B cell (primary cell): ENCODE measurements around the gene DTWD2. TPM values are rescaled to one million over a fixed set of nuclear protein-coding genes. Genes with fewer than 3 reads are reported as not detected.

ENCODE experiments used
- ATAC-seq: fragments of 200-7000 bp; cut with Tn5 transposase; one replicate; pipeline ENCODE4 v1.10.0; 2021; ENCODE audit warnings: low read depth, mild to moderate bottlenecking, moderate number of reproducible peaks, moderate library complexity
- CTCF ChIA-PET: fragments of 350-600 bp; sonication (Branson Sonifier 250); formaldehyde crosslinking; loops from one replicate; lab custom pipeline; 2021; ENCODE audit warnings: antibody characterized with exemption, inconsistent platforms; lab: Charles Lee
- POLR2A ChIA-PET: fragments of 350-600 bp; sonication (Branson Sonifier 250); formaldehyde crosslinking; loops from one replicate; lab custom pipeline; 2021; ENCODE audit warnings: antibody characterized with exemption; lab: Charles Lee
- DNase-seq: peaks from one replicate; pipeline ENCODE4 v3.0.0; 2013
- H2AFZ ChIP-seq: 2 replicates; pipeline ENCODE4 v1.6.1; 2012; ENCODE audit warnings: mild to moderate bottlenecking, low read depth, low read length; ENCODE audit not compliant: insufficient read depth, poor library complexity, severe bottlenecking
- H3K27ac ChIP-seq, 2 donors: 1 replicate in 1 of 2; 2 replicates in 1 of 2; pipeline ENCODE4 v1.5.1; 2012 to 2013; ENCODE audit warnings: low read length in 2 of 2, mild to moderate bottlenecking in 2 of 2, moderate library complexity in 1 of 2
- H3K27me3 ChIP-seq, 4 experiments: fragments of 200-600 bp in 1 of 4; sonication (generic) in 1 of 4; replicated peaks in 1 of 4; 1 replicate in 2 of 4; 2 replicates in 2 of 4; pipeline versions ENCODE4 v1.6.1 to v1.7.0; 2013 to 2016; ENCODE audit warnings: low read length in 3 of 4, mild to moderate bottlenecking in 2 of 4, mixed read lengths in 1 of 4, moderate library complexity in 1 of 4; ENCODE audit not compliant: insufficient read depth in 4 of 4, control insufficient read depth in 3 of 4; ENCODE audit errors: control extremely low read depth in 1 of 4
- H3K36me3 ChIP-seq, 2 experiments: replicated peaks in 1 of 2; 1 replicate in 1 of 2; 2 replicates in 1 of 2; pipeline versions ENCODE4 v1.6.1 to v1.7.1; 2013; ENCODE audit warnings: low read length in 1 of 2; ENCODE audit not compliant: insufficient read depth in 2 of 2, control insufficient read depth in 1 of 2; ENCODE audit errors: control extremely low read depth in 1 of 2, extremely low read depth in 1 of 2
- H3K4me1 ChIP-seq, 2 donors: fragments of 200-600 bp in 1 of 2; sonication (generic) in 1 of 2; 1 replicate in 1 of 2; 2 replicates in 1 of 2; pipeline versions ENCODE4 v1.5.1 to v1.6.1; 2013 to 2017; ENCODE audit warnings: low read length in 2 of 2; ENCODE audit not compliant: control insufficient read depth in 2 of 2, insufficient read depth in 2 of 2
- H3K4me2 ChIP-seq: replicated peaks from 2 replicates; pipeline ENCODE3; 2012; ENCODE audit warnings: mild to moderate bottlenecking, low read depth, low read length; ENCODE audit not compliant: poor library complexity, severe bottlenecking
- H3K4me3 ChIP-seq, 5 experiments: fragments of 200-600 bp in 1 of 5; sonication (generic) in 1 of 5; 1 replicate in 3 of 5; 2 replicates in 2 of 5; pipeline versions ENCODE4 v1.5.1 to v1.7.0; 2011 to 2016; ENCODE audit warnings: low read length in 4 of 5, mild to moderate bottlenecking in 4 of 5, low read depth in 2 of 5, control low read depth in 1 of 5, moderate library complexity in 1 of 5; ENCODE audit not compliant: insufficient read depth in 1 of 5; ENCODE audit errors: control extremely low read depth in 1 of 5, extremely low read depth in 1 of 5
- H3K79me2 ChIP-seq: fragments of 200-600 bp; sonication (generic); one replicate; pipeline ENCODE4 v1.6.0; 2016; ENCODE audit warnings: low read length; ENCODE audit not compliant: control insufficient read depth, insufficient read depth
- H3K9ac ChIP-seq: fragments of 200-600 bp; sonication (generic); 2 replicates; pipeline ENCODE4 v1.6.1; 2017; ENCODE audit warnings: mild to moderate bottlenecking, low read length, moderate library complexity
- H3K9me3 ChIP-seq, 3 donors: one replicate each; pipeline versions ENCODE4 v1.6.1 to v1.7.1; 2013; ENCODE audit warnings: low read length in 2 of 3; ENCODE audit not compliant: control insufficient read depth in 2 of 3, insufficient read depth in 1 of 3; ENCODE audit errors: control extremely low read depth in 1 of 3
- H4K20me1 ChIP-seq: 2 replicates; pipeline ENCODE4 v1.6.0; 2012; ENCODE audit warnings: mild to moderate bottlenecking, low read length; ENCODE audit not compliant: insufficient read depth, control insufficient read depth, poor library complexity, severe bottlenecking
- H3K27ac Mint-ChIP-seq: one replicate; pipeline ENCODE4 v1.8.0; 2021; ENCODE audit warnings: mixed read lengths
- H3K27me3 Mint-ChIP-seq: one replicate; pipeline ENCODE4 v1.8.0; 2021; ENCODE audit warnings: mixed read lengths
- H3K4me1 Mint-ChIP-seq: one replicate; pipeline ENCODE4 v1.8.0; 2021; ENCODE audit warnings: mixed read lengths
- H3K4me3 Mint-ChIP-seq: one replicate; pipeline ENCODE4 v1.8.0; 2021; ENCODE audit warnings: mixed read lengths
- H3K9me3 Mint-ChIP-seq: one replicate; pipeline ENCODE4 v1.8.0; 2022; ENCODE audit warnings: mixed read lengths; ENCODE audit not compliant: insufficient read depth
- CTCF ChIP-seq: fragments of 200-600 bp; IDR thresholded peaks from one replicate; pipeline ENCODE4 v1.8.0; 2022; ENCODE audit warnings: antibody characterized with exemption, mild to moderate bottlenecking
- EZH2 ChIP-seq: IDR thresholded peaks from 2 replicates; pipeline ENCODE4 v1.6.1; 2012; ENCODE audit warnings: borderline replicate concordance, low read depth, mild to moderate bottlenecking, moderate library complexity, low read length; ENCODE audit not compliant: insufficient read depth, poor library complexity, severe bottlenecking
- WGBS: methylation state at CpG from one replicate; pipeline ENCODE4 v1.1.5; 2013; ENCODE audit warnings: missing lambda C conversion rate; ENCODE audit not compliant: insufficient coverage; 5-methylcytosine and 5-hydroxymethylcytosine counted together
- intact Hi-C: fragments of 100-400 bp; cut with micrococcal nuclease; formaldehyde crosslinking; loops from one replicate; pipeline ENCODE4 v1.10.0; 2022
- polyA plus RNA-seq: library from polyadenylated mRNA; depleted of rRNA; stranded (reverse); fragments of >200 nt; gene quantifications from 2 replicates; pipeline ENCODE4 v1.2.3, GENCODE V29; 2012
- total RNA-seq, 2 donors: library from RNA; stranded (reverse); fragments of 120-200 nt in 1 of 2; gene quantifications; 1 replicate in 1 of 2; 2 replicates in 1 of 2; pipeline versions ENCODE4 v1.2.3 to v1.2.4, GENCODE V29; 2013 to 2022

DTWD2 gene
- total and polyA plus RNA-seq, 2 donors (not counting 1 experiment from before 2014, with no cell fraction given): 3.7 to 6.0 TPM

GRCh38 chr5:118937393-118938061 is 50.8 kb downstream of the DTWD2 start:
- POLR2A ChIA-PET: no interaction called here
- no peak for DNase-seq

More at GRCh38 chr5:118937393-118938061, 50.8 kb downstream of the DTWD2 start:
- intact Hi-C loops: no loop called here
- no CpG with 5 or more reads among the region's 3 CpGs for WGBS
- Histone ChIP-seq H3K4me1 (no peaks in the 10 kb centered on the region), H2AFZ (no peak overlapping the region), H3K36me3 (peaks cover 0 to 2% of the 10 kb centered on the region in 2 experiments), H3K4me2 (no peak overlapping the region), H4K20me1 (no peaks in the 10 kb centered on the region), H3K79me2 (no peaks in the 10 kb centered on the region), H3K4me3 (no peak overlapping the region), H3K9ac (no peak overlapping the region), H3K27ac (no peak overlapping the region), H3K9me3 (no peaks in the 10 kb centered on the region), H3K27me3 (no peaks in the 10 kb centered on the region)
- H3K9me3 Mint-ChIP-seq: no peaks in the 10 kb centered on the region
- CTCF ChIA-PET: no interaction called here
- no peak overlapping the region for H3K27ac Mint-ChIP-seq
- no peak for ATAC-seq
- no peaks in the 10 kb centered on the region for H3K27me3 Mint-ChIP-seq
- TF ChIP-seq EZH2 (no peak), CTCF (no peak)
- no peaks in the 10 kb centered on the region for H3K4me1 Mint-ChIP-seq
- H3K4me3 Mint-ChIP-seq: no peak overlapping the region
